ENCODE measurements around the gene PPP1R13B.

DNA sequence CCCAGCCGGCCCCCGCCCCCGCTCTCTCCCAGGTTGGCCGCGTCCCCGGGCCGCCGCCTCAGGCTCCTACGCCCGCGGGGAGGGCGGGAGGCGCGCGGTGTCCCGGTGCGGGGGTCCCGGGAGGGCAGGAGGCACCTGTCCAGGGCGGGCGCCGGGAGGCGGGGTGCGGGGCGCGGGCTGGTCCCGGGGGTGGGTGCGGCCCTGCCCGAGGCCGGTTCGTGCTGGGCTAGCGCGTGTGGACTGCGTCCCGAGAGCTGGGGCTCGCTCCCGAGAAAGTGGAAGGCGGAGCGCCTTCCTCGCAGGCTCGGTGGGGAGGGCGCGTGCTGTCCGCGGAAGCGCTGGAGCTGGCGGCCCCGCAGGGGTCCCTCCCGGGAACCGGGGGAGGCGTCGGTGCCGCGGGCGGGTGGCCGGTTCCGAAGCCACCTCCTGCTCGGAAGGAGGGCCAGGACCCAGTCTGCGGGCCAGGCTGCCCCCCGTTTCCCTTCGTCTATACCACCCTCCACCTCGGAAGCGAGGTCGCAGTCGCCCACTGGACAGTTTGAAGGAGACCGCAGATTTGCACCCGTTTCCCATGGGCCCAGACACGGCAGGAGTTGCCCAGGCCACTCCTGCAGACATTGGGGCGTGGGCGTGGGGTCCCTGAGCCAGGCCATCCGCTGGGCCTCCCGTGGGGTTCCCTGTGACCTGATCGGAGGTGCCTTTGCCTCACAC, 131.1 kb downstream of the PPP1R13B start:
- TF ChIP-seq POLR2AphosphoS5 (IDR thresholded peaks at IDR 0.05; ENCODE audit: borderline replicate concordance, low read depth, low read length) (no peak), EZH2 (IDR thresholded peaks at IDR 0.05) (no peak), FOXP2 (optimal IDR thresholded peaks at IDR 0.05; ENCODE audit: control extremely low read depth, extremely low read length, insufficient read depth) (no peak)

All from SK-N-MC (cell line).